IPS-NIHi7 (cell line): ENCODE results near the gene SAC3D1.

ENCODE experiments used
- DNase-seq: peaks from one replicate; pipeline ENCODE4 v3.0.0; 2012; ENCODE audit warnings: mixed read lengths; ENCODE audit errors: extremely low spot score

Gene SAC3D1

GRCh38 chr11:65059959-65060824, 19.2 kb downstream of the SAC3D1 start:
- no peak for DNase-seq

- peak; percentile 83 for DNase-seq
Measured at GRCh38 chr11:65060913-65061408, 20.0 kb downstream of the SAC3D1 start.

- no peak for DNase-seq
Measured at GRCh38 chr11:65063532-65063931, 22.5 kb downstream of the SAC3D1 start.

DNA sequence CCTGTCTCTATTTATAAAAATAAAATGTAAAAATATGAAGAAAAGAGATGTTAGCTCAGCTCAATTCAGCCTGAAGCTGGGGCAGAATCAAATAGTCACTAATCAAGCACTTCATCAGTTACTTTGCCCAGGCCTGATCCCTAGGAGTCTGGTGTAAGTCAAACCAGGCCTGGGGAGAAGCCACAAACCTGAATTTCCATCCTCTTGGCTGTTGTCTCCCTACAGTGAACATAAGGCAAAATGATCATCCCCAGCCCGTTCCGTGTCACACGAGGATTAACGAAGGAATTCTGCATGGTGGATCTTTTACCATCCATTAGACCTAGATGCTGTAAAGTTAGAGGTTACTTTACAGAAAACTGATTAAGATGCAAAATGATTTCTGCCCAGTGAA, 23.8 kb downstream of the SAC3D1 start:
- DNase-seq, result no peak

- DNase-seq, result no peak
Measured at GRCh38 chr11:65065851-65066250, 24.8 kb downstream of the SAC3D1 start.

DNA sequence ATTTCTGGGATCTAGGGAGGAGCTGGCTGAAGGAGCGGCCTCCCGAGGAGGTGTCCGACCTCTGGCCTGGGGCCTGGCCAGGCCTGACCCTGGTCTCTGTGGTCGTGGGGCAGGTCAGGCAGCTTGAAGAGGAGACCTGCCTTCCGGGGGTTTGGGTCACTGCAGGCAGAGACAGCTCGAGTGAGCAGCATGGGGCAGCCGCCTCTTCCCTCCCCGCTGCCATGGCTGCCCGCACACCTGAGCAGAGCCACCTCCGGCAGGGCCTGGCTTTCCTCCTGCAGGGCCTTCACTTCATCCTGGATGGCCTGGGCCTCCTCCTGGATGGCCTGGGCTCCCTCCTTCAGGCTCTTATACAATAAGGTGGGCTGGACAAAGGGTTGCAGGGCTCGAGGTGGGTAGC, 25.3 kb downstream of the SAC3D1 start:
- no peak for DNase-seq

DNA sequence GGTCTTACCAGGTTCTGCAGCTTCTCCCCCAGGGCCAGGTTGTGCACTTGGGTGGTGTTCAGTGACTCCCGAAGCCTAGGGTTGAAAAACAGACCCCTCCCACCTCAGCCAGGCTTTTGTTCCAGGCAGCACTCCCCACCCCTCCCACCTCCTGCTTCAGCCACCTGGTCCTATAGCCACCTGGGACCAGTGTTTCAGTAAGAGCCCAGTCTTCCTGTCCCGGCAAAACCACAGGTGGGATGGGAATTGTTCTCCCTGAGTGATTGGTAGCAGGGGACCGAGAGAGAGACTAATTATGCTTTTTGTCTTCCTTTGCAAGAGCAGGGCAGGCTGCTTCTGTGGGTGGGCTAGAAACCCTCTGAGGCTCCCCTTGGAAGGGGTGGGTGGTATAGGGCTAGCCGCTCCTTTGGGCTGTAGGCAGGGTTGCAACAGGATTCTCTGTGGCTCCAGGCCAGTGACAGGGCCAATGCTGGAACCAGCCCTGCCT, 25.8 kb downstream of the SAC3D1 start:
- peak; percentile 64 for DNase-seq

GRCh38 chr11:65067446-65067845, 26.4 kb downstream of the SAC3D1 start:
- DNase-seq, result no peak

GRCh38 chr11:65069217-65069616, 28.2 kb downstream of the SAC3D1 start:
- no peak for DNase-seq

DNA sequence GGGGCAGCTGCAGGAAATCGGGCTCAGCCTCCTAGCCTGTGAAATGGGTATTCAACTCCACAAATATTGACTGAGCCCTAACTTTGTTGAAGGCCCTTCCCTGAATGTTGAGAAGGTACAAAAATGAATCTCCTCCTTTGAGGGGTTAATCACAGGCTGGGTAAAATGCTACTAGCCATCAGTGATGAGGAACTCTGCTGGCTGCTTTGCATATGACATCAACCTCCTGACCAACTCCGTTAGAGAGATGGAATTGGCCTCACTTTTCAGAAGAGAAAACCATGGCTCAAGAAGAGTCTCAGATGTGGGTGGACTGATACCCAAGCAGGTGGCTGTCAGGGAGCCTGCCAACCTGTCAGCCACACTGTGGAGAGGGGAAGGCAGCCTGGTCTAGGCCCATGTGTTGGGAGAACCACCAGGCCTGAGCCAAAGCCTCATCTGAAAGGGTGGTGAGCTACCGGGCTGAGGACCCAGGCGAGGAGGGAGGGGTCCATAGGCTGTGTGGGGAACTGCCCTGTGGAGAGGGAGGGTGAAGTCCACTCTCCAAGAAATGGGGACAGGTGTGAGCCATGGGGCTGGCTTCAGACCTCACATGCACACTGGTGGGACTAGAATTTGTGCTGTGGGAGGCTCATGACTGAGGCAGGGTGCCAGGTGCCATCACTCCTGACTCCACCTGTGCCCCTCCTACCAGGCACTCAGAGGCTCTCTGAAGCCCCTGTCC, 31.1 kb downstream of the SAC3D1 start:
- DNase-seq, result no peak

DNA sequence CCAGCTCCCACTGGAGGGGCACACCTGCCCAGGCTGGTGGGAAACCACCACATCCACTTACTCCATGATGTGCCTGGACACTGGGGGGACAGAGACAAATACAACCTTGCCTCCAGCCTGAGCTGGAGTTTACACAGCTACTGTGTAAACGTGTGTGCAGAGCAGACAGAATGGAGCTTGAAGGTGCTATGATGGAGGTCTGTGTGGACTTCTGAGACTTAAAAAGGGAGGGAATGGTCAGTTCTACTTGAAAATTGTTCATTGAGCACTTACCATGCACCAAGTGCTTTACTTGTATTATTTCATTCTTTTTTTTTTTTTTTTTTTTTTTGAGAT, 31.6 kb downstream of the SAC3D1 start:
- no peak for DNase-seq

DNA sequence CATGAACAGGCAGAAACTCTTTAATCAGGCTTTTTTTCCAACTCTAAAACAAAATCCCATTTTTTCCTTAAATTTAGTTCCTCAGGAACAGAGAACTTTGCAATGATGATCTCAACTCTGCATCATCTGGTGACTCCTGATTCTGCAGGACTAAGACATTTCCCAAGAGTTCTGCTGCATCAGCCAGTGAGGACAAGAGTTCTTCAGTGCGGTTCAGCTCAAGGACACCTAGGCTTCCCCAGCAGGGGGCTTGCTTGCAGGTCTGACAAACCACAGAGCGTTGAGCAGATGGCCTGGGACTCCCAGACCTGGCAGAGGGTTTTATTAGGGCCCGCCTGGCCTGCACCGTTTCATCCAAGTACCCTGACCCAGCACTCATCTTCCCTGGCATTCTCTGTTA, 36.4 kb downstream of the SAC3D1 start:
- DNase-seq, result peak; percentile 8

- peak; percentile 76 for DNase-seq
Measured at GRCh38 chr11:65078151-65078550, 37.1 kb downstream of the SAC3D1 start.

DNA sequence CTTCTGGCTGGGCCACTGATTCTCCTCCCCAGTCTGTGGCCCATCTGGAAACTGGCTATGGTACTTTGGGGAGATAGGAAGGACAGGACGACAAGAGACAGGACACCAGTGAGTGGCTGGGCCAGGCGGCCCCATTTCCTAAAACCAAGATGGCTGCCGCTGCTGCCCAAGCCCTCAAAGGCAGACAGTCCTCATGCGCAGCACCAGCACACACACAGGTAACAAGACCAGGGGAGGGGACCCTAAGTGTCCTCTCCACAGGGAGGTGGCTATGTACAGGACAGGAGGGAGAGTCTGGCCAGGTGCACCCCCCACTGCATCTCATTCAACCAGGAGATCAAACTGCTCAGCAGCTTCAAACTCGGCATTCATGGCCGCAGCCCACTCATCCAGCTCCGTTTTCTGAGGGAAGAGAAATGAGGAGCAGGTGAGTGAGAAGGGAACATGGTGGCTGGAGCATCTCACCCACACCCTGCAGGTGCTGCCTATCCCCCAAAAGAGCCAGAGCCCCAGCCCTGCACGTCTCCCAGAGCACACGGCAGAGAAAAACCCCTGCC, 37.9 kb downstream of the SAC3D1 start:
- DNase-seq, result no peak

DNA sequence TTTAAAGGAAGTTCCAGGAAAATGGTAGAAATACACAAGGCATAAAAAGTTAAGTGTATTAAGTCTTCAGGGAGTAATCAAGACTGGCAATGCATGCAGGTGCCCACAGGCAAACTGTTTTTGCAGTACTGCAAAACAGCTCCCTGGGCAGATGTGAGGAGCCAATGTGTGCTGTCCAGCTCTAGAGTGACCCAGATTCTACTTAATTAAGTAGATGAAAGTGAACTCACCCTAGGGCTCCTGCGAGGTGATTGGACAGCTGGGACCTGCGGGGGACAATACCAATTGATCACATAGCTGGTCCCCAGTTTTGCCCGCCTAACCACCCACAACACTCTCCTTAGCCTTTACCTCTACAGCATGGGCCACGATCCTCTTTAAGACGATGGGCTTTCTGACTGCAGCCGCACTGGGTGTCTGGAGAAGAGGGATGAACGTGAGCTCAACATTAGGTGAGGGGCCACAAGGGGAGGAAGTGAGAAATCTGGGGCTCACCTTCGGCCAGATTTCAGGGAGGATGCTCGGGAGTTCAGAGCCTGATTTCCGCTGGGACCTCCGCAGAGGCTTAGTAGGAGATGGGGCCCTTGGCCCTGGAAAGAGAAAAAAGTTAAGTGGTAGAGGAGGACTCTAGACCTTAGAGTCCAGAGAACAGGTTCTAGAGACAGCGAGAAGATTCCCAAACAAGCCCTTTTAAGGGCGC, 42.3 kb downstream of the SAC3D1 start:
- DNase-seq, result no peak

DNA sequence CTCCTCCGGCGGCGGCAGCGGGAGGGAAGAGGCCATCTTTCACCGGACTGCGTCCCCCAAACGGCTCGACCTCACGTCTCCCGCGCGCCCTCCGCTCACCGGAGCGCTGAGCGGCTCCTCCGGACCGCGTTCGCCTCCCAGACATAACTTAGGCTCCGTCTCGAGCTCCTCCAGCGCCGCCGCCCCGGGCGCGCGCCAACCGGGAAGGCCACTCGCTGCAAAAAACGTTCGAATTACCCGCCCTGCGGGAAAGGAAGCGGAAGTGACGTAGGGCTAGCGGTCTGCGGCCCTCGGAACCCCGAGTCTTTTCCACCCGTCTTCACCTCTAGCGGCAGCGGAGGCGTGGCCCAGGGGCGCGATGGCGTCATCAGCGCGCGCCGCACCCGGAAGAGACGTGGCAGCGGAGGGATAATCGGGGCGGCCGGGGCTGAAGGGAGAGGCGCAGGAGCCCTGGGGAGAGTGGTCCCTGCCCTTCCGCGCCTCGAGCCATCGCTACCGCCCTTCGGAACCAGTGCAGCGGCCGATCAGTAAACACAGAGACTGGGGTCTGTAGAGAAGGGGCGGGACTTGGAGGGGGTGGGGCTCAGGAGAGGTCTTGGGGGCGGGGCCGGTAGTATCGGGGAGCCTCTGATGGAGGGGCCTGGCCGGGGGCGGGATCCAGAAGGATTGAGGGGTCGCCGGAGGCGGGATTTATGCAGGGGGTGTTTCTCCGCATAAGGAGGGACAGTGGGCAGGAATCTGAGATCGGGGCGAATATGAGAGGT, 43.0 kb downstream of the SAC3D1 start, which contains the start of the genes CDCA5 and ZFPL1:
TSS of gene CDCA5 (minus strand) at position 207 of the 764 bp plus-strand sequence. CDS start at position 145, 62 bp downstream.
TSS of gene ZFPL1 (plus strand) at position 389 of the 764 bp plus-strand sequence. CDS start 477 bp downstream, outside the sequence.
- DNase-seq, result peak; percentile 99

- no peak for DNase-seq
Measured at GRCh38 chr11:65084598-65085375, 43.8 kb downstream of the SAC3D1 start.

DNA sequence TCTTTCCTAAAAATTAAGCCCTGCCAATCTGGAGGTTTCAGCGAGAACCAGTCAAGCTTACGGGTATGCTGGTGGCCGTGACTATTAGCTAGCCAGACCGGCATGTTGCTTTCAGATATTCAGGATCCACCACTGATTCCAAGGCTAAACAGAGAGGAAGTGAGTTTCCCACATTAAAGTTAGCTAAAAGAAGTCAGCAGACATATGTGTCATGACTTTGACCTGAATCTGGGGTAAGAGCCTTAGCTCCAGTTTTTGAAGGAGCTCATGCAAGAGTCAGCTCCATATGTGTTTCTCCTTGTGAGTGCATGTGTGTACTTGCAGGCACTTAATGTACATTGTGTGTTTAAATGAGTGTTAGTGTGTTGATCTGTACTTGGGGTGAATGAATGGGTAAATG, 44.4 kb downstream of the SAC3D1 start:
- DNase-seq, result no peak

DNA sequence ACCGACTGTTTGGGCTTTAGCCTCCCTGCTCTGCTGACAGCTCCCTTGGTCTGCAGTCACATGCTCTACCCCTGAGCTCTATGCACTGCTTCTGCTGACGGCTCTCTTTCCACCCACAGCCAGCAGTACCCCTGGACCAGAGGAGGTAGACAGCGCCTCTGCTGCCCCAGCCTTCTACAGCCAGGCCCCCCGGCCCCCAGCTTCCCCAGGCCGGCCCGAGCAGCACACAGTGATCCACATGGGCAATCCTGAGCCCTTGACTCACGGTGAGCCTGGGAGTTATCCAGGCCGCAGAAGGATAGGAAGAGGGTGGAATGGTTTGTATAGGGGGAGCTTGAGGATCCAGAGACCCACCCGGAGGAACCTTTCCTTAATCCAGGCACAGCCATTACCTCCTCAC, 45.8 kb downstream of the SAC3D1 start:
- DNase-seq, result no peak

- no peak for DNase-seq
Measured at GRCh38 chr11:65087216-65087615, 46.2 kb downstream of the SAC3D1 start.
